Smooth muscle cell (in vitro differentiated cells): ENCODE data around the gene SMCO1. TPM values are rescaled to one million over a fixed set of nuclear protein-coding genes. Genes with fewer than 3 reads are reported as not detected.

Source experiments
- DNase-seq: peaks from one replicate; lab custom pipeline; 2025; ENCODE audit not compliant: unreplicated experiment; lab: John Stamatoyannopoulos, UW
- H2AFZ ChIP-seq: fragments of 200-600 bp; sonication (generic); 2 replicates; pipeline ENCODE4 v1.6.0; 2016; ENCODE audit warnings: antibody characterized with exemption, low read depth, mild to moderate bottlenecking
- H3F3A ChIP-seq: fragments of 200-600 bp; sonication (generic); 2 replicates; pipeline ENCODE4 v1.6.0; 2017; ENCODE audit warnings: antibody characterized with exemption, low read depth
- H3K27ac ChIP-seq: fragments of 200-600 bp; sonication (generic); 2 replicates; pipeline ENCODE4 v1.5.1; 2016; ENCODE audit warnings: low read depth, mild to moderate bottlenecking
- H3K27me3 ChIP-seq: fragments of 200-600 bp; sonication (generic); 2 replicates; pipeline ENCODE4 v1.6.1; 2016; ENCODE audit warnings: low read depth, mild to moderate bottlenecking
- H3K36me3 ChIP-seq: fragments of 200-600 bp; sonication (generic); 2 replicates; pipeline ENCODE4 v1.5.1; 2016; ENCODE audit warnings: low read depth
- H3K4me1 ChIP-seq: fragments of 200-600 bp; sonication (generic); 2 replicates; pipeline ENCODE4 v1.5.1; 2016; ENCODE audit warnings: low read depth
- H3K4me2 ChIP-seq: fragments of 200-600 bp; sonication (generic); 2 replicates; pipeline ENCODE4 v1.6.0; 2016; ENCODE audit warnings: mild to moderate bottlenecking
- H3K4me3 ChIP-seq: fragments of 200-600 bp; sonication (generic); 2 replicates; pipeline ENCODE4 v1.5.1; 2016; ENCODE audit warnings: mild to moderate bottlenecking
- H3K79me2 ChIP-seq: fragments of 200-600 bp; sonication (generic); 2 replicates; pipeline ENCODE4 v1.6.0; 2016; ENCODE audit warnings: low read depth, mild to moderate bottlenecking
- H3K9ac ChIP-seq: fragments of 200-600 bp; sonication (generic); 2 replicates; pipeline ENCODE4 v1.6.0; 2016; ENCODE audit warnings: low read depth
- H3K9me3 ChIP-seq: fragments of 200-600 bp; sonication (generic); replicated peaks from 2 replicates; pipeline ENCODE4 v1.5.1; 2016; ENCODE audit warnings: low read depth
- H4K20me1 ChIP-seq: fragments of 200-600 bp; sonication (generic); 2 replicates; pipeline ENCODE4 v1.6.0; 2016; ENCODE audit warnings: low read depth
- WGBS: methylation state at CpG from one replicate; pipeline ENCODE4 v1.1.7; 2016; ENCODE audit warnings: low lambda C conversion rate; 5-methylcytosine and 5-hydroxymethylcytosine counted together
- polyA plus RNA-seq: library from polyadenylated mRNA; unstranded; fragments of >200 nt; fragmentation: Nextera tagmentation; extraction: Ambion mirVana; gene quantifications from 2 replicates; pipeline ENCODE4 v1.2.1, GENCODE V29; 2016
- total RNA-seq: library from RNA; depleted of rRNA; stranded (reverse); fragments of >200 nt; gene quantifications from 2 replicates; pipeline ENCODE4 v1.2.3, GENCODE V29; 2014
- TF ChIP-seq, protein P1 (sequence below): fragments of 200-600 bp; sonication (generic); IDR thresholded peaks from 2 replicates; pipeline ENCODE4 v1.5.1; 2017; ENCODE audit warnings: borderline replicate concordance, mild to moderate bottlenecking, antibody characterized with exemption; ENCODE audit not compliant: insufficient read depth, poor library complexity, severe bottlenecking

The SMCO1 gene
- total and polyA plus RNA-seq, 2 experiments from 2014 or later = not detected

DNA sequence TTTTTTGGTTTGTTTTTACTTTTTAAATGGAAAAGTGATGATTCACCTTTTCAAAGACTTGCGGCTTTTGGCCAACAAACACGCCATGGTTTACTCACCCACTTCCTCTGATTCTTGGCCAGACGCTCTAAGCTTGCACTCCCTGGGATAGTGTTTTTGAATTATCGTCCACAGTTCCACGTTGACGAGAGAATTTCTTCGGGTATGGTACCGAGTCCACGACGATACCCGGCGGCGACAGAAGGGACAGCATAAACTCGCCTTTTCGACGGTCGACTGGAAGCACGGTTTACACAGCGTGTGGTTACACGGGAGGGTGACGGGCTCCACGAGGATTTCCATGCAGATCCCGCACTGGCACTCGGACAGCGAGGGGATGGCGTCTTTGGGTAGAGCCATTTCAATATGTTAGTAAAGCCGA is 12.4 kb downstream of the SMCO1 start:
- H3K79me2 ChIP-seq = peaks cover 44% of the 10 kb centered on the region
- peaks cover 6% of the 10 kb centered on the region for H3F3A ChIP-seq
- WGBS = under 1% methylated on average over 27 of the region's 27 CpGs
- peak; percentile 59 for DNase-seq
- peak overlapping the region; percentile 91 for H3K9ac ChIP-seq
- H3K9me3 ChIP-seq = no peaks in the 10 kb centered on the region
- no peaks in the 10 kb centered on the region for H3K36me3 ChIP-seq
- H3K27ac ChIP-seq = peak overlapping the region; percentile 97
- peak overlapping the region; percentile 77 for H3K4me3 ChIP-seq
- no peaks in the 10 kb centered on the region for H3K27me3 ChIP-seq
- peaks cover 32% of the 10 kb centered on the region for H4K20me1 ChIP-seq
- H3K4me1 ChIP-seq = peaks cover 6% of the 10 kb centered on the region
- H3K4me2 ChIP-seq = peak overlapping the region; percentile 89
- TF ChIP-seq, protein P1, sequence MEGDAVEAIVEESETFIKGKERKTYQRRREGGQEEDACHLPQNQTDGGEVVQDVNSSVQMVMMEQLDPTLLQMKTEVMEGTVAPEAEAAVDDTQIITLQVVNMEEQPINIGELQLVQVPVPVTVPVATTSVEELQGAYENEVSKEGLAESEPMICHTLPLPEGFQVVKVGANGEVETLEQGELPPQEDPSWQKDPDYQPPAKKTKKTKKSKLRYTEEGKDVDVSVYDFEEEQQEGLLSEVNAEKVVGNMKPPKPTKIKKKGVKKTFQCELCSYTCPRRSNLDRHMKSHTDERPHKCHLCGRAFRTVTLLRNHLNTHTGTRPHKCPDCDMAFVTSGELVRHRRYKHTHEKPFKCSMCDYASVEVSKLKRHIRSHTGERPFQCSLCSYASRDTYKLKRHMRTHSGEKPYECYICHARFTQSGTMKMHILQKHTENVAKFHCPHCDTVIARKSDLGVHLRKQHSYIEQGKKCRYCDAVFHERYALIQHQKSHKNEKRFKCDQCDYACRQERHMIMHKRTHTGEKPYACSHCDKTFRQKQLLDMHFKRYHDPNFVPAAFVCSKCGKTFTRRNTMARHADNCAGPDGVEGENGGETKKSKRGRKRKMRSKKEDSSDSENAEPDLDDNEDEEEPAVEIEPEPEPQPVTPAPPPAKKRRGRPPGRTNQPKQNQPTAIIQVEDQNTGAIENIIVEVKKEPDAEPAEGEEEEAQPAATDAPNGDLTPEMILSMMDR = no peak
- peak overlapping the region; percentile 37 for H2AFZ ChIP-seq

DNA sequence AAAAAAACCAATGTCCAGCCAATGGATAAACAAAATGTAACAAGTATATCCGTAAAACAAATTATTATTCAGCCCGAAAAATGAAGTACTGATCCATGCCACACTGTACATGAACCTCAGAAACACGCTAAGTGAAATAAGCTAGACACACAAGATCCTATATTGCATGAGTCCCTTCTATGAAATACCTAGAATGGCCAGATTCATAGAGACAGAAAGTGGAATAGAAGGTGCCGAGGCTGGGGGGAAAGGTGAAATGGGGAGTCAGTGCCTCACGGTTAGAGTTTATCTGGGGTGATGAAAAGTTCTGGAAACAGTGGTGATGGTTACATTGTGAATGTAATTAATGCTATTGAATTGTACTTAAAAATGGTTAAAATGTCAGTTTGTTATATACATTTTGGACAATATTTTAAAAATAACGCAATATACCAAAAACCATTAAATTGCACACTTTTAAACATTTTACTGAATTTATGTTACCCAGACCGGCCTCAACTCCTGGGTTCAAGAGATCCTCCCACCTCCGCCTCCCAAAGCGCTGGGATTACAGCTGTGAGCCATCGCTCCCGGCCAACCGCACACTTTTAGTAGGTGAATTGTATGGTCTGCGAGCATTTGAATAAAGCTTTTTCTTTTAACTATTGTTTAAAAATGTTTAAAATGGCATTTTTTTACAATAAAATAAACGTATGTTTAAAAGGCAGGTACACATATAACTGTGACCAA is 13.7 kb downstream of the SMCO1 start:
- Histone ChIP-seq H2AFZ (no peak overlapping the region), H3K4me3 (peak overlapping the region; percentile 77), H3K4me2 (peak overlapping the region; percentile 89), H3F3A (peaks cover 6% of the 10 kb centered on the region), H3K36me3 (no peaks in the 10 kb centered on the region), H4K20me1 (peaks cover 45% of the 10 kb centered on the region), H3K4me1 (peaks cover 6% of the 10 kb centered on the region), H3K9ac (peak overlapping the region; percentile 91), H3K27me3 (no peaks in the 10 kb centered on the region), H3K9me3 (no peaks in the 10 kb centered on the region), H3K79me2 (peaks cover 57% of the 10 kb centered on the region), H3K27ac (peak overlapping the region; percentile 97)
- DNase-seq = no peak
- 7% methylated on average over 14 of the region's 14 CpGs for WGBS
- TF ChIP-seq, protein P1 = no peak

DNA sequence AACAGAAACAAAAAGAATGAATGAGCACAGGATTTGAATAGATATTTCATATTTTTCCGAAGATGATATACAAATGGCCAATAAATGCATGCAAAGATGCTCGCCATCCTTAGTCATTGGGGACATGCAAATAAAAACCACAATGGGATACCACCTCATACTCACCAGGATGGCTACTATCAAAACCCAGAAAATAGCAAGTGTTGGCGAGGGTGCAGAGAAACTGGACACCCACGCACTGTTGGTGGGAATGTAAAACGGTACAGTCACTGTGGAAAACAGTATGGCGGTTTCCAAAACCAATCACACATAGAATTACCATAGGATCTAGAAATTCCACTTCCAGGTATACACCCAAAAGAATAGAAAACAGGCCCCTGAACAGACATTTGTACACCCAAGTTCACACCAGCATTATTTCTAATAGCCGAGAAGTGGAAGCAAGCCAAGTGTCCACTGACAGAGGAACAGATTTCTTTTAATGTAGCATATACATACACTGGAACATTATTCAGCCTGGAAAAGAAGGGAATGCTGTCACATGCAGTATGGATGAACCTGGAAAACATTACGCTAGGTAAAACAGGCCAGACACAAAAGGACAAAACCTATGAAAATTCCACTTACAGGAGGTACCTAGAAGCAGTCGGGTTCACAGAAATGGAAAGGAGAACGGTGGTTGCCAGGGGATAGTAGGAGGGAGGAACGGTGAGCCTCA is 15.2 kb downstream of the SMCO1 start:
- Histone ChIP-seq H4K20me1 (peaks cover 60% of the 10 kb centered on the region), H3K79me2 (peaks cover 73% of the 10 kb centered on the region), H3K9me3 (no peaks in the 10 kb centered on the region), H3K4me1 (peaks cover 6% of the 10 kb centered on the region), H3K9ac (peak overlapping the region; percentile 91), H3F3A (peaks cover 6% of the 10 kb centered on the region), H3K27me3 (no peaks in the 10 kb centered on the region), H3K4me3 (peak overlapping the region; percentile 77), H3K4me2 (peak overlapping the region; percentile 89), H2AFZ (no peak overlapping the region), H3K36me3 (peaks cover 3% of the 10 kb centered on the region), H3K27ac (peak overlapping the region; percentile 97)
- TF ChIP-seq, protein P1 = no peak
- 62% methylated on average over 11 of the region's 11 CpGs for WGBS
- no peak for DNase-seq
